HG02981 (cell line): ENCODE data around the gene DNAJC18.

Experiments used
- ATAC-seq: cut with Tn5 transposase; IDR thresholded peaks from one replicate; pipeline ENCODE4 v1.9.1; 2021; ENCODE audit warnings: mild to moderate bottlenecking, moderate library complexity; ENCODE audit not compliant: unreplicated experiment

DNAJC18 gene

GRCh38 chr5:139371482-139372435 is 67.6 kb downstream of the DNAJC18 start:
- ATAC-seq = no peak

- no peak for ATAC-seq
Observed at GRCh38 chr5:139369181-139369580, 70.1 kb downstream of the DNAJC18 start.

DNA sequence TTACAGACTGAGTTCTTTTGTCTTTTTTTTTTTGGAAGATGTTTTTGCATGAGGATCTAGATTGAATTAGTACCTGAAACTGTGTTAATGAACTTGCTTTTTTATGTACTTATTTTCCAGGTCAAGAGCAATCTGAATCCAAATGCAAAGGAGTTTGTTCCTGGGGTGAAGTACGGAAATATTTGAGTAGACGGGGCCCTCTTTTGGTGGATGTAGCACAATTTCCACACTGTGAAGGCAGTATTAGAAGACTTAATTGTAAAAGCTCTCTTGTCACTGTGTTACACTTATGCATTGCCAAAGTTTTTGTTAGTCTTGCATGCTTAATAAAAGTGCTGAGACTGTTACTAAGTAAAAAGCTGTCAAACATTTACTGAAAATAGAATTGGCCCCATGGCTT is 70.7 kb downstream of the DNAJC18 start:
- ATAC-seq = no peak

GRCh38 chr5:139364466-139364865 is 74.9 kb downstream of the DNAJC18 start:
- ATAC-seq = no peak

DNA sequence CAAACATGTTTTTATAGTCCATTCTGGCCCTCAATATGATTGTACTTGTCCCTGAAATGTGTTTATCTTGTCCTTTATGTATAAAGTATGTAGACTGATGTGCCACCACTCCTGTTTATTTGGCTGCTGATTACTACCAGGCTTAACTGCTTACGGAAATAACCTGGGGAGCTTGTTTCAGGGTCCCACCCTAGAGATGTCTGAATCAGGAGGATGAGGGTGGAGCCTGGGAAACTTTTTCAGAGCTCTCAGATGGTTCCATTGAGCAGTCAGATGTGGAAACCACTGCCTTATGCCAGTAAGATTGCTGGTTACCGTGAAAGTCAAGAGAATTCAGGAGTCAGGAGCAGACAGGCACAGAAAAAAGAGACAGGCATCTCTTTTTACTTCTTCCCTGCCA is 75.4 kb downstream of the DNAJC18 start:
- ATAC-seq = no peak

DNA sequence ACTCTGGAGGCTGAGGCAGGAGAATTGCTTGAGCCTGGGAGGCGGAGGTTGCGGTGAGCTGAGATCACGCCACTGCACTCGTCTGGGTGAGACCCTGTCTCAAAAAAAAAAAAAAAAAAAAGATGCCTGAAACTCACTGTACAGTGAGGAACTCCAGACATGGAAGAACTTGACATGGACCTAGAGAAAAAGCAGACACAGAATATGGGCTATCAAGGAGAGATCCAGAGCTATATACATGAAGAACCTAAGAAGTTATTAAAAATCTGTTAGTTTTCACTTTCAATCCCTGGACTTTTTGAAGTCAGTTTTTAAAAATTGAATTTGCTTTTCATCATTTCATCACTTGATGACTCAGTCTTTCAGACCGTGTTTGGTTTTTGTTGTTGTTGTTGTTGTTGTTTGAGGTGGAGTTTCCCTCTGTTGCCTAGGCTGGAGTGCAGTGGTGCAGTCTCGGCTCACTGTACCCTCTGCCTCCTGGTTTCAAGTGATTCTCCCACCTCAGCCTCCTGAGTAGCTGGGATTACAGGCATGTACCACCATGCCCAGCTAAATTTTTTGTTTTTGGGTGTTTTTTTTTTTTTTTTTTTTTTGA is 77.4 kb downstream of the DNAJC18 start:
- ATAC-seq = no peak

GRCh38 chr5:139360384-139360783 is 78.9 kb downstream of the DNAJC18 start:
- no peak for ATAC-seq
